B cell (primary cell): ENCODE results near the gene BNIP3. TPM values are rescaled to one million over a fixed set of nuclear protein-coding genes. Genes with fewer than 3 reads are reported as not detected.

Source experiments
- ATAC-seq: fragments of 200-7000 bp; cut with Tn5 transposase; one replicate; pipeline ENCODE4 v1.10.0; 2021; ENCODE audit warnings: low read depth, mild to moderate bottlenecking, moderate number of reproducible peaks, moderate library complexity
- CTCF ChIA-PET: fragments of 350-600 bp; sonication (Branson Sonifier 250); formaldehyde crosslinking; loops from one replicate; lab custom pipeline; 2021; ENCODE audit warnings: antibody characterized with exemption, inconsistent platforms; lab: Charles Lee
- POLR2A ChIA-PET: fragments of 350-600 bp; sonication (Branson Sonifier 250); formaldehyde crosslinking; loops from one replicate; lab custom pipeline; 2021; ENCODE audit warnings: antibody characterized with exemption; lab: Charles Lee
- DNase-seq: peaks from one replicate; pipeline ENCODE4 v3.0.0; 2013
- H2AFZ ChIP-seq: 2 replicates; pipeline ENCODE4 v1.6.1; 2012; ENCODE audit warnings: mild to moderate bottlenecking, low read depth, low read length; ENCODE audit not compliant: insufficient read depth, poor library complexity, severe bottlenecking
- H3K27ac ChIP-seq, 2 donors: 1 replicate in 1 of 2; 2 replicates in 1 of 2; pipeline ENCODE4 v1.5.1; 2012 to 2013; ENCODE audit warnings: low read length in 2 of 2, mild to moderate bottlenecking in 2 of 2, moderate library complexity in 1 of 2
- H3K27me3 ChIP-seq, 4 experiments: fragments of 200-600 bp in 1 of 4; sonication (generic) in 1 of 4; replicated peaks in 1 of 4; 1 replicate in 2 of 4; 2 replicates in 2 of 4; pipeline versions ENCODE4 v1.6.1 to v1.7.0; 2013 to 2016; ENCODE audit warnings: low read length in 3 of 4, mild to moderate bottlenecking in 2 of 4, mixed read lengths in 1 of 4, moderate library complexity in 1 of 4; ENCODE audit not compliant: insufficient read depth in 4 of 4, control insufficient read depth in 3 of 4; ENCODE audit errors: control extremely low read depth in 1 of 4
- H3K36me3 ChIP-seq, 2 experiments: replicated peaks in 1 of 2; 1 replicate in 1 of 2; 2 replicates in 1 of 2; pipeline versions ENCODE4 v1.6.1 to v1.7.1; 2013; ENCODE audit warnings: low read length in 1 of 2; ENCODE audit not compliant: insufficient read depth in 2 of 2, control insufficient read depth in 1 of 2; ENCODE audit errors: control extremely low read depth in 1 of 2, extremely low read depth in 1 of 2
- H3K4me1 ChIP-seq, 2 donors: fragments of 200-600 bp in 1 of 2; sonication (generic) in 1 of 2; 1 replicate in 1 of 2; 2 replicates in 1 of 2; pipeline versions ENCODE4 v1.5.1 to v1.6.1; 2013 to 2017; ENCODE audit warnings: low read length in 2 of 2; ENCODE audit not compliant: control insufficient read depth in 2 of 2, insufficient read depth in 2 of 2
- H3K4me2 ChIP-seq: replicated peaks from 2 replicates; pipeline ENCODE3; 2012; ENCODE audit warnings: mild to moderate bottlenecking, low read depth, low read length; ENCODE audit not compliant: poor library complexity, severe bottlenecking
- H3K4me3 ChIP-seq, 5 experiments: fragments of 200-600 bp in 1 of 5; sonication (generic) in 1 of 5; 1 replicate in 3 of 5; 2 replicates in 2 of 5; pipeline versions ENCODE4 v1.5.1 to v1.7.0; 2011 to 2016; ENCODE audit warnings: low read length in 4 of 5, mild to moderate bottlenecking in 4 of 5, low read depth in 2 of 5, control low read depth in 1 of 5, moderate library complexity in 1 of 5; ENCODE audit not compliant: insufficient read depth in 1 of 5; ENCODE audit errors: control extremely low read depth in 1 of 5, extremely low read depth in 1 of 5
- H3K79me2 ChIP-seq: fragments of 200-600 bp; sonication (generic); one replicate; pipeline ENCODE4 v1.6.0; 2016; ENCODE audit warnings: low read length; ENCODE audit not compliant: control insufficient read depth, insufficient read depth
- H3K9ac ChIP-seq: fragments of 200-600 bp; sonication (generic); 2 replicates; pipeline ENCODE4 v1.6.1; 2017; ENCODE audit warnings: mild to moderate bottlenecking, low read length, moderate library complexity
- H3K9me3 ChIP-seq, 3 donors: one replicate each; pipeline versions ENCODE4 v1.6.1 to v1.7.1; 2013; ENCODE audit warnings: low read length in 2 of 3; ENCODE audit not compliant: control insufficient read depth in 2 of 3, insufficient read depth in 1 of 3; ENCODE audit errors: control extremely low read depth in 1 of 3
- H4K20me1 ChIP-seq: 2 replicates; pipeline ENCODE4 v1.6.0; 2012; ENCODE audit warnings: mild to moderate bottlenecking, low read length; ENCODE audit not compliant: insufficient read depth, control insufficient read depth, poor library complexity, severe bottlenecking
- H3K27ac Mint-ChIP-seq: one replicate; pipeline ENCODE4 v1.8.0; 2021; ENCODE audit warnings: mixed read lengths
- H3K27me3 Mint-ChIP-seq: one replicate; pipeline ENCODE4 v1.8.0; 2021; ENCODE audit warnings: mixed read lengths
- H3K4me1 Mint-ChIP-seq: one replicate; pipeline ENCODE4 v1.8.0; 2021; ENCODE audit warnings: mixed read lengths
- H3K4me3 Mint-ChIP-seq: one replicate; pipeline ENCODE4 v1.8.0; 2021; ENCODE audit warnings: mixed read lengths
- H3K9me3 Mint-ChIP-seq: one replicate; pipeline ENCODE4 v1.8.0; 2022; ENCODE audit warnings: mixed read lengths; ENCODE audit not compliant: insufficient read depth
- EZH2 ChIP-seq: IDR thresholded peaks from 2 replicates; pipeline ENCODE4 v1.6.1; 2012; ENCODE audit warnings: borderline replicate concordance, low read depth, mild to moderate bottlenecking, moderate library complexity, low read length; ENCODE audit not compliant: insufficient read depth, poor library complexity, severe bottlenecking
- WGBS: methylation state at CpG from one replicate; pipeline ENCODE4 v1.1.5; 2013; ENCODE audit warnings: missing lambda C conversion rate; ENCODE audit not compliant: insufficient coverage; 5-methylcytosine and 5-hydroxymethylcytosine counted together
- intact Hi-C: fragments of 100-400 bp; cut with micrococcal nuclease; formaldehyde crosslinking; loops from one replicate; pipeline ENCODE4 v1.10.0; 2022
- polyA plus RNA-seq: library from polyadenylated mRNA; depleted of rRNA; stranded (reverse); fragments of >200 nt; gene quantifications from 2 replicates; pipeline ENCODE4 v1.2.3, GENCODE V29; 2012
- total RNA-seq, 2 donors: library from RNA; stranded (reverse); fragments of 120-200 nt in 1 of 2; gene quantifications; 1 replicate in 1 of 2; 2 replicates in 1 of 2; pipeline versions ENCODE4 v1.2.3 to v1.2.4, GENCODE V29; 2013 to 2022
- TF ChIP-seq, protein P1 (sequence below): fragments of 200-600 bp; IDR thresholded peaks from one replicate; pipeline ENCODE4 v1.8.0; 2022; ENCODE audit warnings: antibody characterized with exemption, mild to moderate bottlenecking

Gene BNIP3
- total and polyA plus RNA-seq, 2 donors (not counting 1 experiment from before 2014, with no cell fraction given), result 7.1 to 10.9 TPM

- intact Hi-C loops, result no loop called here
- 88% methylated on average over 6 of the region's 13 CpGs for WGBS
- Histone ChIP-seq H3K4me1 (peaks cover 7 to 12% of the 10 kb centered on the region in 2 donors), H3K27me3 (peaks cover 0 to 8% (median 0%) of the 10 kb centered on the region in 4 experiments), H3K4me3 (no peak overlapping the region), H3K79me2 (peaks cover 3% of the 10 kb centered on the region), H2AFZ (no peak overlapping the region), H3K4me2 (no peak overlapping the region), H3K9ac (no peak overlapping the region), H4K20me1 (peaks cover 19% of the 10 kb centered on the region), H3K9me3 (peaks cover 0 to 3% (median 0%) of the 10 kb centered on the region in 3 donors), H3K27ac (no peak overlapping the region), H3K36me3 (no peaks in the 10 kb centered on the region)
- TF ChIP-seq, protein P1, sequence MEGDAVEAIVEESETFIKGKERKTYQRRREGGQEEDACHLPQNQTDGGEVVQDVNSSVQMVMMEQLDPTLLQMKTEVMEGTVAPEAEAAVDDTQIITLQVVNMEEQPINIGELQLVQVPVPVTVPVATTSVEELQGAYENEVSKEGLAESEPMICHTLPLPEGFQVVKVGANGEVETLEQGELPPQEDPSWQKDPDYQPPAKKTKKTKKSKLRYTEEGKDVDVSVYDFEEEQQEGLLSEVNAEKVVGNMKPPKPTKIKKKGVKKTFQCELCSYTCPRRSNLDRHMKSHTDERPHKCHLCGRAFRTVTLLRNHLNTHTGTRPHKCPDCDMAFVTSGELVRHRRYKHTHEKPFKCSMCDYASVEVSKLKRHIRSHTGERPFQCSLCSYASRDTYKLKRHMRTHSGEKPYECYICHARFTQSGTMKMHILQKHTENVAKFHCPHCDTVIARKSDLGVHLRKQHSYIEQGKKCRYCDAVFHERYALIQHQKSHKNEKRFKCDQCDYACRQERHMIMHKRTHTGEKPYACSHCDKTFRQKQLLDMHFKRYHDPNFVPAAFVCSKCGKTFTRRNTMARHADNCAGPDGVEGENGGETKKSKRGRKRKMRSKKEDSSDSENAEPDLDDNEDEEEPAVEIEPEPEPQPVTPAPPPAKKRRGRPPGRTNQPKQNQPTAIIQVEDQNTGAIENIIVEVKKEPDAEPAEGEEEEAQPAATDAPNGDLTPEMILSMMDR, result no peak
- TF ChIP-seq EZH2, result no peak
- Mint-ChIP-seq H3K4me1 (peaks cover 19% of the 10 kb centered on the region), H3K4me3 (no peak overlapping the region), H3K27me3 (no peaks in the 10 kb centered on the region), H3K27ac (no peak overlapping the region), H3K9me3 (no peaks in the 10 kb centered on the region)
- DNase-seq, result no peak
- CTCF ChIA-PET, result no interaction called here
- ATAC-seq, result no peak
- POLR2A ChIA-PET, result no interaction called here
Measured at GRCh38 chr10:131977323-131978096, 4.2 kb downstream of the BNIP3 start.

GRCh38 chr10:131975796-131976195, 5.9 kb downstream of the BNIP3 start:
- H3K4me2 ChIP-seq, result no peak overlapping the region
- no peak for ATAC-seq
- Mint-ChIP-seq H3K27ac (no peak overlapping the region), H3K4me3 (no peak overlapping the region), H3K27me3 (no peaks in the 10 kb centered on the region), H3K4me1 (peaks cover 15% of the 10 kb centered on the region), H3K9me3 (no peaks in the 10 kb centered on the region)
- no peak overlapping the region for H3K27ac ChIP-seq
- ChIA-PET CTCF (no interaction called here), POLR2A (no interaction called here)
- H3K79me2 ChIP-seq, result peaks cover 3% of the 10 kb centered on the region
- peaks cover 1 to 7% of the 10 kb centered on the region in 2 donors for H3K4me1 ChIP-seq
- intact Hi-C loops, result no loop called here
- no peak for TF ChIP-seq EZH2
- H2AFZ ChIP-seq, result no peak overlapping the region
- WGBS, result 96% methylated on average over 10 of the region's 10 CpGs
- H4K20me1 ChIP-seq, result peaks cover 14% of the 10 kb centered on the region
- H3K9ac ChIP-seq, result no peak overlapping the region
- H3K9me3 ChIP-seq, result peaks cover 0 to 3% (median 0%) of the 10 kb centered on the region in 3 donors
- no peak overlapping the region for H3K4me3 ChIP-seq
- H3K36me3 ChIP-seq, result peaks cover 0 to under 1% of the 10 kb centered on the region in 2 experiments
- no peak for DNase-seq
- H3K27me3 ChIP-seq, result peaks cover 0 to 3% (median 0%) of the 10 kb centered on the region in 4 experiments
